Subcutaneous abdominal adipose tissue (tissue), 5 donors: Measurements from ENCODE around the gene CDADC1.

Source experiments
- H3K27ac ChIP-seq: one replicate; pipeline ENCODE4 v1.7.0; 2013; ENCODE audit warnings: low read depth, mild to moderate bottlenecking, inconsistent platforms, low read length, moderate library complexity
- H3K27me3 ChIP-seq, 5 donors: one replicate each; pipeline ENCODE4 v1.7.0; 2013; ENCODE audit warnings: low read length in 5 of 5, inconsistent platforms in 1 of 5; ENCODE audit not compliant: control insufficient read depth in 5 of 5, insufficient read depth in 4 of 5
- H3K36me3 ChIP-seq, 5 donors: one replicate each; pipeline ENCODE4 v1.7.0; 2013; ENCODE audit warnings: low read length in 5 of 5; ENCODE audit not compliant: control insufficient read depth in 5 of 5, insufficient read depth in 5 of 5
- H3K4me1 ChIP-seq, 5 donors: one replicate each; pipeline ENCODE4 v1.7.0; 2013; ENCODE audit warnings: low read length in 5 of 5, mild to moderate bottlenecking in 3 of 5, moderate library complexity in 1 of 5; ENCODE audit not compliant: control insufficient read depth in 5 of 5, insufficient read depth in 5 of 5
- H3K4me3 ChIP-seq, 5 donors: one replicate each; pipeline ENCODE4 v1.7.0; 2013; ENCODE audit warnings: low read length in 5 of 5, low read depth in 1 of 5
- H3K9ac ChIP-seq, 5 donors: one replicate each; pipeline ENCODE4 v1.7.0; 2013; ENCODE audit warnings: low read length in 5 of 5, mild to moderate bottlenecking in 4 of 5, moderate library complexity in 3 of 5
- H3K9me3 ChIP-seq, 5 donors: one replicate each; pipeline ENCODE4 v1.7.0; 2013; ENCODE audit warnings: low read length in 5 of 5; ENCODE audit not compliant: control insufficient read depth in 5 of 5
- donor health status: healthy.
- donor health status: healthy.
- donor health status: healthy.
- donor health status: healthy.
- donor health status: healthy.

CDADC1 gene

GRCh38 chr13:49300739-49301589 is 53.2 kb downstream of the CDADC1 start:
- no peaks in the 10 kb centered on the region for H3K9me3 ChIP-seq
- peaks cover 0 to 2% (median 0%) of the 10 kb centered on the region in 5 donors for H3K36me3 ChIP-seq
- no peak overlapping the region for H3K9ac ChIP-seq
- peaks cover 6 to 52% (median 43%) of the 10 kb centered on the region in 5 donors for H3K4me1 ChIP-seq
- H3K4me3 ChIP-seq = peak overlapping the region; percentile 46 to 66 (median 59)
- no peaks in the 10 kb centered on the region for H3K27me3 ChIP-seq
- H3K27ac ChIP-seq = peak overlapping the region; percentile 10

GRCh38 chr13:49302222-49302621 is 54.5 kb downstream of the CDADC1 start:
- Histone ChIP-seq H3K27ac (no peak overlapping the region), H3K4me3 (no peak overlapping the region), H3K27me3 (no peaks in the 10 kb centered on the region), H3K9me3 (no peaks in the 10 kb centered on the region), H3K9ac (no peak overlapping the region), H3K4me1 (peaks cover 6 to 60% (median 49%) of the 10 kb centered on the region in 5 donors), H3K36me3 (peaks cover 0 to 2% (median 0%) of the 10 kb centered on the region in 5 donors)

- H3K27me3 ChIP-seq = no peaks in the 10 kb centered on the region
- H3K9me3 ChIP-seq = no peaks in the 10 kb centered on the region
- H3K27ac ChIP-seq = no peak overlapping the region
- H3K36me3 ChIP-seq = peaks cover 0 to 2% (median 0%) of the 10 kb centered on the region in 5 donors
- H3K4me1 ChIP-seq = peaks cover 6 to 66% (median 55%) of the 10 kb centered on the region in 5 donors
- no peak overlapping the region for H3K4me3 ChIP-seq
- H3K9ac ChIP-seq = no peak overlapping the region
Observed at GRCh38 chr13:49302817-49303216, 55.1 kb downstream of the CDADC1 start.

GRCh38 chr13:49303533-49304252 is 56.0 kb downstream of the CDADC1 start:
- Histone ChIP-seq H3K27me3 (no peaks in the 10 kb centered on the region), H3K4me1 (peaks cover 12 to 71% (median 60%) of the 10 kb centered on the region in 5 donors), H3K27ac (peak overlapping the region; percentile 35), H3K9me3 (no peaks in the 10 kb centered on the region), H3K4me3 (no peak overlapping the region), H3K9ac (no peak overlapping the region), H3K36me3 (peaks cover 0 to 2% (median 0%) of the 10 kb centered on the region in 5 donors)

GRCh38 chr13:49304356-49304755 is 56.6 kb downstream of the CDADC1 start:
- Histone ChIP-seq H3K27ac (peak overlapping the region; percentile 35), H3K9ac (peak overlapping the region in 1 of 5 donors; percentile 14), H3K27me3 (no peaks in the 10 kb centered on the region), H3K9me3 (no peaks in the 10 kb centered on the region), H3K36me3 (peaks cover 0 to 2% (median 0%) of the 10 kb centered on the region in 5 donors), H3K4me1 (peaks cover 10 to 73% (median 64%) of the 10 kb centered on the region in 5 donors), H3K4me3 (no peak overlapping the region)

- peaks cover 0 to 5% (median 2%) of the 10 kb centered on the region in 5 donors for H3K36me3 ChIP-seq
- peak overlapping the region; percentile 35 for H3K27ac ChIP-seq
- peak overlapping the region in 1 of 5 donors; percentile 14 for H3K9ac ChIP-seq
- H3K4me3 ChIP-seq = no peak overlapping the region
- H3K27me3 ChIP-seq = no peaks in the 10 kb centered on the region
- H3K9me3 ChIP-seq = no peaks in the 10 kb centered on the region
- H3K4me1 ChIP-seq = peaks cover 8 to 73% (median 63%) of the 10 kb centered on the region in 5 donors
Observed at GRCh38 chr13:49304763-49305700, 57.3 kb downstream of the CDADC1 start.

- Histone ChIP-seq H3K4me3 (no peak overlapping the region), H3K9me3 (no peaks in the 10 kb centered on the region), H3K27me3 (no peaks in the 10 kb centered on the region), H3K9ac (no peak overlapping the region), H3K4me1 (peaks cover 6 to 66% (median 55%) of the 10 kb centered on the region in 5 donors), H3K27ac (peak overlapping the region; percentile 46), H3K36me3 (peaks cover 0 to 8% (median 6%) of the 10 kb centered on the region in 5 donors)
Observed at GRCh38 chr13:49305792-49306425, 58.2 kb downstream of the CDADC1 start.

GRCh38 chr13:49307365-49307764 is 59.6 kb downstream of the CDADC1 start:
- Histone ChIP-seq H3K9ac (peak overlapping the region in 3 of 5 donors; percentile 27 to 56 (median 53)), H3K4me3 (no peak overlapping the region), H3K4me1 (peaks cover 6 to 57% (median 47%) of the 10 kb centered on the region in 5 donors), H3K36me3 (peaks cover 0 to 10% (median 7%) of the 10 kb centered on the region in 5 donors), H3K9me3 (no peaks in the 10 kb centered on the region), H3K27ac (peak overlapping the region; percentile 92), H3K27me3 (no peaks in the 10 kb centered on the region)
